Nephron (organoid): ENCODE measurements around the gene ACAD11.

Experiments
- H3K27ac Mint-ChIP-seq, 3 experiments: 2 replicates each; pipeline ENCODE4 v1.8.0; 2020; ENCODE audit warnings: mixed read lengths in 3 of 3, mild to moderate bottlenecking in 2 of 3, moderate library complexity in 1 of 3
- H3K27me3 Mint-ChIP-seq: 2 replicates; pipeline ENCODE4 v1.8.0; 2021; ENCODE audit warnings: low read depth, mild to moderate bottlenecking, moderate library complexity, mixed read lengths
- H3K36me3 Mint-ChIP-seq: 2 replicates; pipeline ENCODE4 v1.8.0; 2020; ENCODE audit warnings: low read depth, mixed read lengths
- H3K4me1 Mint-ChIP-seq: 2 replicates; pipeline ENCODE4 v1.8.0; 2020; ENCODE audit warnings: mixed read lengths
- H3K4me3 Mint-ChIP-seq, 3 experiments: 2 replicates each; pipeline ENCODE4 v1.8.0; 2020; ENCODE audit warnings: mild to moderate bottlenecking in 3 of 3, mixed read lengths in 3 of 3, moderate library complexity in 2 of 3
- H3K9me3 Mint-ChIP-seq: 2 replicates; pipeline ENCODE4 v1.8.0; 2020; ENCODE audit warnings: mixed read lengths
- TF ChIP-seq, protein P1 (sequence below), 3 experiments: fragments of 200-600 bp; sonication (generic); IDR thresholded peaks; one replicate each; pipeline ENCODE4 v1.5.0; 2021; ENCODE audit warnings: antibody characterized with exemption in 3 of 3; ENCODE audit not compliant: unreplicated experiment in 3 of 3

ACAD11 gene

GRCh38 chr3:132637590-132637989 lies 22.0 kb downstream of the ACAD11 start:
- Mint-ChIP-seq H3K4me3 (no peak overlapping the region), H3K27me3 (peaks cover 3% of the 10 kb centered on the region), H3K36me3 (peaks cover 17% of the 10 kb centered on the region), H3K27ac (no peak overlapping the region), H3K4me1 (no peaks in the 10 kb centered on the region), H3K9me3 (no peaks in the 10 kb centered on the region)
- TF ChIP-seq, protein P1, sequence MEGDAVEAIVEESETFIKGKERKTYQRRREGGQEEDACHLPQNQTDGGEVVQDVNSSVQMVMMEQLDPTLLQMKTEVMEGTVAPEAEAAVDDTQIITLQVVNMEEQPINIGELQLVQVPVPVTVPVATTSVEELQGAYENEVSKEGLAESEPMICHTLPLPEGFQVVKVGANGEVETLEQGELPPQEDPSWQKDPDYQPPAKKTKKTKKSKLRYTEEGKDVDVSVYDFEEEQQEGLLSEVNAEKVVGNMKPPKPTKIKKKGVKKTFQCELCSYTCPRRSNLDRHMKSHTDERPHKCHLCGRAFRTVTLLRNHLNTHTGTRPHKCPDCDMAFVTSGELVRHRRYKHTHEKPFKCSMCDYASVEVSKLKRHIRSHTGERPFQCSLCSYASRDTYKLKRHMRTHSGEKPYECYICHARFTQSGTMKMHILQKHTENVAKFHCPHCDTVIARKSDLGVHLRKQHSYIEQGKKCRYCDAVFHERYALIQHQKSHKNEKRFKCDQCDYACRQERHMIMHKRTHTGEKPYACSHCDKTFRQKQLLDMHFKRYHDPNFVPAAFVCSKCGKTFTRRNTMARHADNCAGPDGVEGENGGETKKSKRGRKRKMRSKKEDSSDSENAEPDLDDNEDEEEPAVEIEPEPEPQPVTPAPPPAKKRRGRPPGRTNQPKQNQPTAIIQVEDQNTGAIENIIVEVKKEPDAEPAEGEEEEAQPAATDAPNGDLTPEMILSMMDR (IDR thresholded peaks at IDR 0.05; ENCODE audit: unreplicated experiment in 3 of 3), result no peak

DNA sequence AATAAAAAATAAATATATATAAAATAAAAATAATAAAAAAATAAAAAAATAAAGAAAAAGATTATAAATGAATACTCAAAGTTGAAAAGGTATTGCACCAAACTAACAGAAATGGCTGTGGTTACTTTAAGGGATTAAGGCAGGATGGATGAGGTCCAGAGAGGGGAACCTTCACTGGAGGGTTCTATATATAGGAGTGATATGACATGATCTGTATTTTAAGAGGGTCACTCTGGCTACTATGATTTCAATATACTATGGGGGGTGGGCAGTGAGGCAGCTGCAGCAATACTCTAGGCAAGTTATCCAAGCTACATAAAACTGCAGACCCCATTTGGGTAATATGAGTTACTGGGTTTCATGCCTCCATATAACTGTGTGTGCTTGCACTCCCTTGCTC lies 24.6 kb downstream of the ACAD11 start:
- Mint-ChIP-seq H3K4me3 (no peak overlapping the region), H3K27ac (no peak overlapping the region), H3K4me1 (no peaks in the 10 kb centered on the region), H3K36me3 (peaks cover 18% of the 10 kb centered on the region), H3K9me3 (no peaks in the 10 kb centered on the region), H3K27me3 (no peaks in the 10 kb centered on the region)
- TF ChIP-seq, protein P1 (IDR thresholded peaks at IDR 0.05; ENCODE audit: unreplicated experiment in 3 of 3), result no peak

GRCh38 chr3:132630612-132631011 lies 29.0 kb downstream of the ACAD11 start:
- H3K36me3 Mint-ChIP-seq, result peaks cover 29% of the 10 kb centered on the region
- H3K27ac Mint-ChIP-seq, result no peak overlapping the region
- TF ChIP-seq, protein P1 (IDR thresholded peaks at IDR 0.05; ENCODE audit: unreplicated experiment in 3 of 3), result no peak
- no peaks in the 10 kb centered on the region for H3K27me3 Mint-ChIP-seq
- no peaks in the 10 kb centered on the region for H3K9me3 Mint-ChIP-seq
- H3K4me1 Mint-ChIP-seq, result no peaks in the 10 kb centered on the region
- H3K4me3 Mint-ChIP-seq, result no peak overlapping the region

- Mint-ChIP-seq H3K4me3 (no peak overlapping the region), H3K36me3 (peaks cover 26% of the 10 kb centered on the region), H3K9me3 (no peaks in the 10 kb centered on the region), H3K27me3 (no peaks in the 10 kb centered on the region), H3K4me1 (no peaks in the 10 kb centered on the region), H3K27ac (no peak overlapping the region)
- TF ChIP-seq, protein P1 (IDR thresholded peaks at IDR 0.05; ENCODE audit: unreplicated experiment in 3 of 3), result no peak
Measured at GRCh38 chr3:132629928-132630327, 29.7 kb downstream of the ACAD11 start.

- peaks cover 26% of the 10 kb centered on the region for H3K36me3 Mint-ChIP-seq
- no peaks in the 10 kb centered on the region for H3K9me3 Mint-ChIP-seq
- H3K27me3 Mint-ChIP-seq, result no peaks in the 10 kb centered on the region
- H3K4me1 Mint-ChIP-seq, result no peaks in the 10 kb centered on the region
- no peak overlapping the region for H3K27ac Mint-ChIP-seq
- TF ChIP-seq, protein P1 (IDR thresholded peaks at IDR 0.05; ENCODE audit: unreplicated experiment in 3 of 3), result no peak
- H3K4me3 Mint-ChIP-seq, result no peak overlapping the region
Measured at GRCh38 chr3:132628157-132628556, 31.5 kb downstream of the ACAD11 start.

- Mint-ChIP-seq H3K36me3 (peaks cover 24% of the 10 kb centered on the region), H3K4me3 (no peak overlapping the region), H3K27me3 (no peaks in the 10 kb centered on the region), H3K27ac (no peak overlapping the region), H3K9me3 (no peaks in the 10 kb centered on the region), H3K4me1 (no peaks in the 10 kb centered on the region)
- TF ChIP-seq, protein P1 (IDR thresholded peaks at IDR 0.05; ENCODE audit: unreplicated experiment in 3 of 3), result no peak
Measured at GRCh38 chr3:132626955-132627354, 32.7 kb downstream of the ACAD11 start.
